DND-41 (cell line): Measurements from ENCODE around the gene DNAJC4.

Source experiments
- ATAC-seq: fragments of 200-7000 bp; cut with Tn5 transposase; 3 replicates; pipeline ENCODE4 v1.9.1; 2021; ENCODE audit warnings: low read depth; ENCODE audit not compliant: insufficient read depth
- DNase-seq: peaks from one replicate; pipeline ENCODE4 v3.0.0-alpha.2; 2020
- H2AFZ ChIP-seq: 2 replicates; pipeline ENCODE4 v1.6.0; 2012; ENCODE audit warnings: low read depth, low read length
- H3K27ac ChIP-seq: 2 replicates; pipeline ENCODE4 v1.5.1; 2012; ENCODE audit warnings: low read length, inconsistent platforms
- H3K27me3 ChIP-seq: fragments of 200-600 bp; sonication (generic); 2 replicates; pipeline ENCODE4 v1.6.0; 2012; ENCODE audit warnings: low read length, mild to moderate bottlenecking, inconsistent platforms; ENCODE audit not compliant: insufficient read depth, poor library complexity
- H3K36me3 ChIP-seq: 2 replicates; pipeline ENCODE4 v1.5.1; 2012; ENCODE audit warnings: low read length, inconsistent platforms; ENCODE audit not compliant: insufficient read depth
- H3K4me1 ChIP-seq: 2 replicates; pipeline ENCODE4 v1.5.1; 2012; ENCODE audit warnings: mild to moderate bottlenecking, low read length; ENCODE audit not compliant: insufficient read depth
- H3K4me2 ChIP-seq: 2 replicates; pipeline ENCODE4 v1.6.0; 2012; ENCODE audit warnings: mild to moderate bottlenecking, moderate library complexity, low read length, inconsistent platforms; ENCODE audit not compliant: insufficient read depth
- H3K4me3 ChIP-seq, 2 experiments: fragments of 200-600 bp in 1 of 2; shearing (Covaris generic) in 1 of 2; 2 replicates each; pipeline ENCODE4 v1.5.1; 2012 to 2016; ENCODE audit warnings: inconsistent platforms in 2 of 2, low read length in 2 of 2, mild to moderate bottlenecking in 2 of 2, low read depth in 1 of 2, moderate library complexity in 1 of 2
- H3K79me2 ChIP-seq: 2 replicates; pipeline ENCODE4 v1.6.0; 2012; ENCODE audit warnings: low read length, inconsistent platforms; ENCODE audit not compliant: insufficient read depth
- H3K9ac ChIP-seq: 2 replicates; pipeline ENCODE4 v1.6.0; 2012; ENCODE audit warnings: low read depth, mild to moderate bottlenecking, inconsistent platforms, low read length, moderate library complexity
- H3K9me3 ChIP-seq: 2 replicates; pipeline ENCODE4 v1.5.1; 2012; ENCODE audit warnings: low read length, moderate library complexity, mild to moderate bottlenecking, inconsistent platforms; ENCODE audit not compliant: insufficient read depth, severe bottlenecking
- H4K20me1 ChIP-seq: 2 replicates; pipeline ENCODE4 v1.6.0; 2012; ENCODE audit warnings: low read length; ENCODE audit not compliant: insufficient read depth
- EZH2 ChIP-seq: IDR thresholded peaks from 3 replicates; pipeline ENCODE4 v1.6.1; 2012; ENCODE audit warnings: borderline replicate concordance, low read depth, mild to moderate bottlenecking, moderate library complexity, low read length, inconsistent platforms; ENCODE audit not compliant: severe bottlenecking
- TF ChIP-seq, protein P1 (sequence below): IDR thresholded peaks from 2 replicates; pipeline ENCODE4 v1.5.1; 2012; ENCODE audit warnings: borderline replicate concordance, low read length, moderate library complexity, mild to moderate bottlenecking; ENCODE audit not compliant: poor library complexity, severe bottlenecking; ENCODE audit errors: extremely low read depth

DNAJC4 gene

DNA sequence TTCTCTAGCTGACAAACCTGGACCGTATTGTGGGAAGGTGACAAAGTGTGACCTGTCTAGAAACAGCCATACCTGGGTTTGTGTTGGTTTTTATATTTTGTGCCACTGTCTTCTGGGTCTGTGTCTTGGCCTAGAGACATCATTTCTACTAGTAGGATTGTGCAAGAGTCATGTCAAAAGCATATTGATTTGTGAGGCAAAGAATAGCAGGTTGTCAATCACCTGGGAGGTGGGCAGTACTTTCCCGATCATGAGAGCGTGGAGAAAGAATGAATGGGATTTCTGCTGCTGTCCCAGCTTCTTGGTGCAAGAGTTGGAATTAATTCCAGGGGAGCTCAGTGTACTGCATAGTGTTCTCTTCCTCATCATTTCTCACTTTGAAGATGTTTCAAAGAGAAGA is 28.8 kb upstream of the DNAJC4 start:
- Histone ChIP-seq H3K79me2 (peaks cover 45% of the 10 kb centered on the region), H4K20me1 (peaks cover 47% of the 10 kb centered on the region), H3K9me3 (no peaks in the 10 kb centered on the region), H3K27me3 (no peaks in the 10 kb centered on the region), H3K4me2 (no peak overlapping the region), H2AFZ (no peak overlapping the region), H3K4me3 (no peak overlapping the region), H3K9ac (peak overlapping the region; percentile 14; the same call in 1 of the 2 replicates), H3K4me1 (peaks cover 23% of the 10 kb centered on the region), H3K27ac (no peak overlapping the region), H3K36me3 (peaks cover 87% of the 10 kb centered on the region)
- DNase-seq (no peak), ATAC-seq (no peak)
- TF ChIP-seq, protein P1, sequence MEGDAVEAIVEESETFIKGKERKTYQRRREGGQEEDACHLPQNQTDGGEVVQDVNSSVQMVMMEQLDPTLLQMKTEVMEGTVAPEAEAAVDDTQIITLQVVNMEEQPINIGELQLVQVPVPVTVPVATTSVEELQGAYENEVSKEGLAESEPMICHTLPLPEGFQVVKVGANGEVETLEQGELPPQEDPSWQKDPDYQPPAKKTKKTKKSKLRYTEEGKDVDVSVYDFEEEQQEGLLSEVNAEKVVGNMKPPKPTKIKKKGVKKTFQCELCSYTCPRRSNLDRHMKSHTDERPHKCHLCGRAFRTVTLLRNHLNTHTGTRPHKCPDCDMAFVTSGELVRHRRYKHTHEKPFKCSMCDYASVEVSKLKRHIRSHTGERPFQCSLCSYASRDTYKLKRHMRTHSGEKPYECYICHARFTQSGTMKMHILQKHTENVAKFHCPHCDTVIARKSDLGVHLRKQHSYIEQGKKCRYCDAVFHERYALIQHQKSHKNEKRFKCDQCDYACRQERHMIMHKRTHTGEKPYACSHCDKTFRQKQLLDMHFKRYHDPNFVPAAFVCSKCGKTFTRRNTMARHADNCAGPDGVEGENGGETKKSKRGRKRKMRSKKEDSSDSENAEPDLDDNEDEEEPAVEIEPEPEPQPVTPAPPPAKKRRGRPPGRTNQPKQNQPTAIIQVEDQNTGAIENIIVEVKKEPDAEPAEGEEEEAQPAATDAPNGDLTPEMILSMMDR: no peak
- TF ChIP-seq EZH2: no peak

DNA sequence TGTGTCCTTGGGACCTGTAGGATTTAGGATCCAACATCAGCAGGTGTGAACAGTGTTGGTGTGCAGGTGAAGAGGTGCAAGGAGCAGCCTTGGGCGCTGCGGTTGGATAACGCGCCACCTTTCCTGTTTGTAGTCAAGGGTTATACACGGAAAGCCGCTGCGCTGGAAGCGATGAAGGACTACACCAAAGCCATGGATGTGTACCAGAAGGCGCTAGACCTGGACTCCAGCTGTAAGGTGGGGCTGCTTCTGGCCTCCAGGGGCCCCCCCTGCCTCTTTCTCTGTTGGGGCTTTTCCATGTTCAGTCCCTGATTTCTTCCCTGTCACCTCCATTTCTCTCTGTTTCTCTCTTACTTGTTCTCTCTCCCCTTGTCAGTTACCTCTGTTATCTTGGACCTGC is 27.4 kb upstream of the DNAJC4 start:
- ATAC-seq: no peak
- no peak overlapping the region for H2AFZ ChIP-seq

DNA sequence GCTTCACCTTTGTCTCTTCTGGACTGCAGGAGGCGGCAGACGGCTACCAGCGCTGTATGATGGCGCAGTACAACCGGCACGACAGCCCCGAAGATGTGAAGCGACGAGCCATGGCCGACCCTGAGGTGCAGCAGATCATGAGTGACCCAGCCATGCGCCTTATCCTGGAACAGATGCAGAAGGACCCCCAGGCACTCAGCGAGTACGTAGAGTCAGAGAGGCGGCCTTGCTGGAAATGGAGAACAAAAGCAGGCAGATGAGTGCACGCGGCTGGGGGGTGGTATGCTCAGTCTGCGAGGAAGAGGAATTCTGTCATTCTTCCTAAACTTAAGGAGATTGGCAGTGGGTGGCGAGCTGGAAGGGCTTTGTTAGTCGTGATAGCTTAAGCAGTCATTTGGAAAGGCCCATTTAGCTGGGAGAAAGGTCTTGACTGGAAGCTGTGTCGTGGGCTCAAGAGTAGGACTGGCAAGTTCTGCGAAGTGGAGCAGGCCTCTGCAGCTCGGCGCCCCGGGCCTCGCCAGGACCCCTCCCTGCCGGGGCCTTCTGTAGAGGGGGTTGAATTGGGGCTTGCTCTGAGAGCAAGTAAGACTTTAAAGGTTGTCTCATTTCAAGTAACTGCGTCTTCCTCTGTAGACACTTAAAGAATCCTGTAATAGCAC is 26.8 kb upstream of the DNAJC4 start:
- DNase-seq (no peak), ATAC-seq (no peak)
- no peak overlapping the region for H3K27ac ChIP-seq
- H3K9me3 ChIP-seq: no peaks in the 10 kb centered on the region
- peaks cover 77% of the 10 kb centered on the region for H3K36me3 ChIP-seq
- TF ChIP-seq, protein P1: no peak
- TF ChIP-seq EZH2: no peak
- peaks cover 45% of the 10 kb centered on the region for H4K20me1 ChIP-seq
- H3K79me2 ChIP-seq: peaks cover 43% of the 10 kb centered on the region
- H3K4me3 ChIP-seq: no peak overlapping the region
- H3K4me1 ChIP-seq: peaks cover 43% of the 10 kb centered on the region
- H3K27me3 ChIP-seq: no peaks in the 10 kb centered on the region
- no peak overlapping the region for H3K4me2 ChIP-seq
- H3K9ac ChIP-seq: no peak overlapping the region
- no peak overlapping the region for H2AFZ ChIP-seq

More for the DNA sequence above, 27.4 kb upstream of the DNAJC4 start:
- peaks cover 78% of the 10 kb centered on the region for H3K36me3 ChIP-seq
- H3K4me2 ChIP-seq: no peak overlapping the region
- peaks cover 37% of the 10 kb centered on the region for H3K4me1 ChIP-seq
- H3K79me2 ChIP-seq: peaks cover 42% of the 10 kb centered on the region
- no peaks in the 10 kb centered on the region for H3K9me3 ChIP-seq
- no peak overlapping the region for H3K4me3 ChIP-seq
- TF ChIP-seq EZH2: no peak
- TF ChIP-seq, protein P1: peak; percentile 4
- no peaks in the 10 kb centered on the region for H3K27me3 ChIP-seq
- no peak overlapping the region for H3K27ac ChIP-seq
- H4K20me1 ChIP-seq: peaks cover 40% of the 10 kb centered on the region
- no peak for DNase-seq
- H3K9ac ChIP-seq: no peak overlapping the region
